Activated T-cell treated with anti-CD3 and anti-CD28 coated beads, Interleukin-2, amount 50 U/mL, for 72 hours (primary cell): ENCODE measurements around the gene NHERF1. TPM values are rescaled to one million over a fixed set of nuclear protein-coding genes. Genes with fewer than 3 reads are reported as not detected.

ENCODE experiments used
- ATAC-seq, 2 donors: fragments of 150-1000 bp; cut with Tn5 transposase; replicated peaks in 1 of 2; 2 replicates each; pipeline ENCODE4 v1.10.0; 2021; ENCODE audit warnings: moderate library complexity in 2 of 2, mild to moderate bottlenecking in 1 of 2
- DNase-seq, 2 donors: peaks; one replicate each; pipeline ENCODE4 v3.0.0; 2021 to 2022; ENCODE audit warnings: mixed read lengths in 1 of 2
- H3K27ac Mint-ChIP-seq: one replicate; pipeline ENCODE4 v1.8.0; 2022; ENCODE audit warnings: mild to moderate bottlenecking, moderate library complexity, mixed read lengths
- H3K27me3 Mint-ChIP-seq: one replicate; pipeline ENCODE4 v1.8.0; 2022; ENCODE audit warnings: low read depth, mixed read lengths
- H3K36me3 Mint-ChIP-seq, 2 donors: one replicate each; pipeline ENCODE4 v1.8.0; 2022; ENCODE audit warnings: mixed read lengths in 2 of 2, mild to moderate bottlenecking in 1 of 2; ENCODE audit not compliant: insufficient read depth in 2 of 2
- H3K4me1 Mint-ChIP-seq: one replicate; pipeline ENCODE4 v1.8.0; 2022; ENCODE audit warnings: low read depth, mixed read lengths
- H3K4me3 Mint-ChIP-seq, 2 donors: one replicate each; pipeline ENCODE4 v1.8.0; 2022; ENCODE audit warnings: mild to moderate bottlenecking in 2 of 2, mixed read lengths in 2 of 2, moderate library complexity in 2 of 2
- H3K9me3 Mint-ChIP-seq, 2 donors: one replicate each; pipeline ENCODE4 v1.8.0; 2022; ENCODE audit warnings: mixed read lengths in 2 of 2
- total RNA-seq, 2 donors: library from RNA; stranded (reverse); gene quantifications; one replicate each; pipeline ENCODE4 v1.2.3, GENCODE V29; 2022

Gene NHERF1
- total RNA-seq, 2 donors from 2014 or later = 78.8 to 81.2 TPM

DNA sequence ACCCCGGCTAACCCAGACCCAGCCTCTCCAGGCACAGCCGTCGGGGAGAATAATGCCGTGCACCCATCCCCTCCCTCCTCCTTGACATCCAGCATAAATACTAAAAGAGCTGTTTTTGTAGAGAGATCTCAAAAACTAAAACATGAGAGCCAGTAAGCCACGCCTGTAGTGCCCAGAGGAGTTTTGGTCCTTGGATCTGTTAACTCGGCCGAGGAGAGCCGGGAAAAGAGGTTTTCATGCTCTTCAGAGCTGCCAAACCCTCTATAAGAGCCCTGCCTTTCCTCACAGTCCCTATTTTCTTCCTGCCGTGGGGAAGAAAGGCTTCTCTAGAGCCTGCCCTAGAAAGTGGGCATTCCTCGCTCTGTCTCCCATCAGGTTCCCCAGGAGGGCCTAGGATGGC, 57.9 kb downstream of the NHERF1 start:
- Mint-ChIP-seq H3K4me3 (no peak overlapping the region), H3K4me1 (no peaks in the 10 kb centered on the region), H3K27ac (no peak overlapping the region), H3K9me3 (no peaks in the 10 kb centered on the region), H3K36me3 (peaks cover 0 to 3% of the 10 kb centered on the region in 2 donors), H3K27me3 (no peaks in the 10 kb centered on the region)
- DNase-seq (no peak), ATAC-seq (no peak)

DNA sequence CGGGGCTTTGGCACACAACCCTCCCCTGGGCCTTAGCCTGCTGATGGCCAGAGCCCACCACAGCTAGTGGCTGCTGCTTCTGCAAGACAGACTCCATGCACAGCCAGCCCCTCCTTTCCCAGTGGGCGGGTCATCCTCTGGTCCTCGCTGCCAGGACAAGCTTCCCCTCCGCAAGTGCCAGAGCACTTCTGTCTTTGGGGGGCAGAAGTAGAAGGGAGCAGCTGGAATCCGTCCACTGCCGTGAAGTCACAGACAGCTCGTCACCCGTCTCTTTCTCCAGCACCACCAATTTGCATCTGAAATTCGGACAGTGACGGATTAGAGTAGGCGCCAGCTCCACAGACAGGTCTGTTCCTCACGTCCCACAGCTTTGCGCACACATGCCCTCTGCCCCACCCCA, 59.0 kb downstream of the NHERF1 start:
- Mint-ChIP-seq H3K9me3 (no peaks in the 10 kb centered on the region), H3K4me1 (no peaks in the 10 kb centered on the region), H3K4me3 (no peak overlapping the region), H3K36me3 (peaks cover 0 to 3% of the 10 kb centered on the region in 2 donors), H3K27ac (no peak overlapping the region), H3K27me3 (no peaks in the 10 kb centered on the region)
- DNase-seq = no peak
- no peak for ATAC-seq

DNA sequence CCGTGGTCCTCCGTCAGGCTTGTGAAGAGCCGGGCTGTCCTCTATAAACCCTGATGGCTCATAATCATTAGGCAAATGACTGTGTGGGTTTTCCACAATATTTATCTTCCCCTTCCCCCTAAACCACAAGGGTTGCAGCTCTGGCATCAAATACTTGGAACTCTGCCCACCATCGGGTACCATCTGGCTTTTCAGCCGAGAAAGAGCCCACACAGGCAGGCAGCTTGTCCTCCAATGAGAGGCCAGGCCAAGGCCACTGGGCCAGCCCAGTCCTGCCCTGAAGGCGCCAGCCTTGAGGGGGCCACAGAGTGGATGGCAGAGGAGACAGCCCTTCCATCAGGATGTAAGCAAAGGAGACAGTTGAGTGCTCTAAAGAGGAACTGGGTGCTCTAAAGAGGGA, 59.5 kb downstream of the NHERF1 start:
- Mint-ChIP-seq H3K36me3 (peaks cover 0 to 3% of the 10 kb centered on the region in 2 donors), H3K27ac (no peak overlapping the region), H3K9me3 (no peaks in the 10 kb centered on the region), H3K4me1 (no peaks in the 10 kb centered on the region), H3K4me3 (no peak overlapping the region), H3K27me3 (no peaks in the 10 kb centered on the region)
- no peak for ATAC-seq
- DNase-seq = no peak

DNA sequence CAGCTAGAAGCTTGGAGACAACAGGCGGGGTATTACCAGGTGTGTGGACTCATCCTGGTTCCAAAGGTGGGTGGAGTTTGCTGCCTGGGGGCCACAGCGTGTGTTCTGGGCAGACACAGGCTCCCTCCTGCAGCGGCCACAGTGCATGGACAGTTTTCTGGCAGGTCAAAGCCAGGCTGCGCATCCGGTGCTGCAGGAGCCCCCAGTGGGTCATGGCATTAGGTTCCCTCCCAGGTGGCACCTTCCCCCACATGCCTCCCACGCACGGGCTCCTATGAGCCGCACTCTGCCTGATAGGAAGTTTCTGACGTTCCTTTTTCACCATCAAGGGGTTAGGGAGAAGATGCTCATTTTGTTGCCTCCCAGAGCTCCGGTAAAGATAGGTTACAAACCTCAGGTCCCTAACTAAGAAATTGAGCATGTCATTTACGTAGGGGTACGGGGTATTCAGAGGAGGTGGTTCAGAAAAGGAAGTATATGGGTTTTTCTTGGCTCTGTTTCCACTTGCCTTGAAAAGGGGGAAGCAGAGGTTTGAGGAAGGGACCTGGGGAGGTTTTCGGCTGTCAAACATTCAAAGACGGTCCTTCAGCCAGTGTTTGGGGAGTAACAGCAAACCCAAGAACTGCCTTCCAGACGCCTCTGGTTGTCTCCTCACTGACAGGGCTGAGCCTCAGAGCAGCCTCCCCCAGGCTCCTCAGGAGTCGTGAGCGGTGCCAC, 60.4 kb downstream of the NHERF1 start:
- Mint-ChIP-seq H3K36me3 (peaks cover 0 to 3% of the 10 kb centered on the region in 2 donors), H3K27me3 (no peaks in the 10 kb centered on the region), H3K9me3 (no peaks in the 10 kb centered on the region), H3K4me1 (no peaks in the 10 kb centered on the region), H3K4me3 (no peak overlapping the region), H3K27ac (no peak overlapping the region)
- ATAC-seq (no peak), DNase-seq (no peak)

DNA sequence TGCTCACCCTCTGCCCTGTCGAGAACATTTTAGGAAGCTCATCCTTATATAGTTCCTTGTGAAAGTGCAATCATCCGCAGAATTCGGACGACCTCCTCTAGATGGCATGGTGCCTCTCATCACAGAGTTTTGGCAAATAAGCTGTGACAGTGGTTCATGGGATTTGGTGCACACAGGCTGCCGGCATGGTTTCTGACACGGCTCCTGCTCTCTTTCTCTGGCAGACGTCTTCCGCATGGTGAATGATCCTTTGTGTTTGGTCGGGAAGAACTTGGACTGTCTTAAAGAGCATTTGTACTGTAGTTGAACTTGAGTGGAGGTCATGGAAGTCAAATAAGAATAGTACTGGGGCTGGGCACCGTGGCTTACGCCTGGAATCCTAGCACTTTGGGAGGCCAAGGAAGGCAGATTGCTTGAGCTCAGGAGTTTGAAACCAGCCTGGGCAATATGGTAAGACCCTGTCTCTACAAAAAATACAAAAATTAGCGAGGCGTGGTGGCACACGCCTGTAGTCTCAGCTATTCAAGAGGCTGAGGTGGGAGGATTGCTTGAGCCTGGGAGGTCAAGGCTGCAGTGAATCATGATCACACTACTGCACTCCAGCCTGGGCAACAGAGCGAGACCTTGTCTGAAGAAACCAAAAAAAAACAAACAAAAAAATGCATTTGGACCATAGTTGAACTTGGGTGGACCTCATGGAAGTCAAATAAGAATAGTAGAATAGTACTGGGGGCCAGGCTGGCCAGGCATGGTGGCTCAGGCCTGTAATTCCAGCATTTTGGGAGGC, 62.5 kb downstream of the NHERF1 start:
- H3K27ac Mint-ChIP-seq = no peak overlapping the region
- H3K4me3 Mint-ChIP-seq = no peak overlapping the region
- no peak for DNase-seq
- no peaks in the 10 kb centered on the region for H3K27me3 Mint-ChIP-seq
- no peaks in the 10 kb centered on the region for H3K9me3 Mint-ChIP-seq
- H3K4me1 Mint-ChIP-seq = no peaks in the 10 kb centered on the region
- no peak for ATAC-seq
- H3K36me3 Mint-ChIP-seq = peaks cover 0 to 2% of the 10 kb centered on the region in 2 donors

DNA sequence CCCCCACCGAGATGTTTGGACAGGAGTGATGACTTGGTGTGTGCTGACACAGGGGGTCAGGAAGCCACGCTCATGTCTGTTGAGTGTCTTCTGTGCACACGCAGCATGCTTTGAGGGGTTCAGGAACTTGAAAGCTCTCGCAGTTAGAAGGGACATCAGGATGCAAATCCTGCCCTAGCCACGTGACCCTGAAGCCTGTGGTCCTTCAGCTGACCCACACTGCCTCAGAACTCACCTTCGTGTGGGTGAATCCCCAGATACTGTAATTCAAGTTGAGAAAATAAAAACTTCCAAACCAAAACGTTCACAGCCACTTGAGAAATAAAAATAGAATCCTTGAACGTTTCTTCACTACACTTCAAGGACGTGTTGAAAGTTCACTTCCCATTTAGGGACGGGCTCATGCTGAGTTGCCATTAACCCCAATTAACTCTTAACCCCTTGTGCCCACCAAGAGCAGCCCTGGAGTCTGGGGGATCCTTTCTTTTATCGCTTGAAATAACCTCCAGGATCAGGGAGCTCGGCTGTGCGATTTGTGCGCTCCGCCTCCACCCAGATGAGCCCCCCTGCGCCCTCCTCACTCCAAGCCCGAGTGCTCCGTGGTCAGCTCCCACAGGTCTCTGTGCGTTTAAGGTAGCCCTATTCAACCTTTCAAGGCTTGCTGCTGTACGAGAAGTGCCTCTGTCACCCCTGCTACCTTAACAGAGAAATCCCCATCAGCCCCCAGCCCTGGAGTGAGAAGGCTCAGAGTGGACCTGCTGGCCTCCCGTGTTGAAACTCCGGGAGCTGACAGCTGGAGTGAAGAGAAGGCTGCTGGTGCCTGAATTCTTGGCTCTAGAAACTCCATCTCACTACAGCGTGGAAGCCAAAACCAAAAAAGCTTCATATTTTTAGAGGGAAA, 63.9 kb downstream of the NHERF1 start:
- ATAC-seq = no peak
- DNase-seq = no peak
- no peaks in the 10 kb centered on the region for H3K9me3 Mint-ChIP-seq

DNA sequence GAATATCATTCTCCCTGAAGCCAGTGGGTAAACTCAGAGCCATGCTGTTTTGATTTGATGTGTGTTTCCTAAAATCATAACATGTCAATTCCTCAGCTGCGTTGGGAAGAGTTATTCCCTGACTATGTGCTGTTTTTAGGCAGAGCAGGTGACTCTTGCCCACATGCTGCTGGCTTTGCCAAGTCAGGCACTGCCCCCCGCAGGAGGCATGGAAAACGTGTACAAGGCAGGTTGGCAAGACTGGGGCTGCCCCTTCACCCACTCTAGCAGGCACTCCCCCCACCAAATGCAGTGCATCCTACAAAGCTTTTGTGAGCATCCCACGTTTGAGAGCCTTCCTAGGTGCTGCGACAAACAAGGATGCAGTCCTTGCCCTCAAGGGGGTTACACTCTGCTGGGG, 66.0 kb downstream of the NHERF1 start:
- H3K27me3 Mint-ChIP-seq = no peaks in the 10 kb centered on the region
- peaks cover 0 to 2% of the 10 kb centered on the region in 2 donors for H3K36me3 Mint-ChIP-seq

More for the DNA sequence above, 63.9 kb downstream of the NHERF1 start:
- no peak overlapping the region for H3K4me3 Mint-ChIP-seq
- peaks cover 0 to 2% of the 10 kb centered on the region in 2 donors for H3K36me3 Mint-ChIP-seq
- no peaks in the 10 kb centered on the region for H3K27me3 Mint-ChIP-seq
- H3K4me1 Mint-ChIP-seq = no peaks in the 10 kb centered on the region
- H3K27ac Mint-ChIP-seq = no peak overlapping the region

DNA sequence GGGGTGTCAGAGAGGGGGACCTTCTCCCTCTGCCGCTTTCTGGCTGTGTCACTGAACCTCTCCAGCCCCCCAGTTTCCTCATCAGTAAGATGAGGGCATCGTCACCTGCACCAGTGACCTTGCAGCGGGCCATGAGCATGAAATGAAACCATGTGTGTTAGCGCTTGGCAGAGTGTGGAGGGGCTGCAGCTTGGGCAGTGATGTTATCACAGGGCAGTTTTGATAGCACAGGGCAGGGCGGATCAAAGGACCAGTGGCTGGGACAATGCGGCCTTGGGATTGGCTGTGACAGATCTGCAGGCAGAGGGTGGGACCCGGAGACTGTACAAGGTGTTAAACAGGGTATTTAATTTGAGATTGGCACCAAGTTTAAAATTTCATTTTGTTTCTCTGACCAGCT, 66.6 kb downstream of the NHERF1 start:
- ATAC-seq = no peak
- Mint-ChIP-seq H3K36me3 (peaks cover 0 to under 1% of the 10 kb centered on the region in 2 donors), H3K27me3 (no peaks in the 10 kb centered on the region), H3K4me1 (no peaks in the 10 kb centered on the region), H3K27ac (no peak overlapping the region), H3K9me3 (no peaks in the 10 kb centered on the region), H3K4me3 (no peak overlapping the region)
- DNase-seq = no peak

More for the DNA sequence above, 66.0 kb downstream of the NHERF1 start:
- Mint-ChIP-seq H3K4me1 (no peaks in the 10 kb centered on the region), H3K27ac (no peak overlapping the region), H3K4me3 (no peak overlapping the region), H3K9me3 (no peaks in the 10 kb centered on the region)
- DNase-seq = no peak
- no peak for ATAC-seq

DNA sequence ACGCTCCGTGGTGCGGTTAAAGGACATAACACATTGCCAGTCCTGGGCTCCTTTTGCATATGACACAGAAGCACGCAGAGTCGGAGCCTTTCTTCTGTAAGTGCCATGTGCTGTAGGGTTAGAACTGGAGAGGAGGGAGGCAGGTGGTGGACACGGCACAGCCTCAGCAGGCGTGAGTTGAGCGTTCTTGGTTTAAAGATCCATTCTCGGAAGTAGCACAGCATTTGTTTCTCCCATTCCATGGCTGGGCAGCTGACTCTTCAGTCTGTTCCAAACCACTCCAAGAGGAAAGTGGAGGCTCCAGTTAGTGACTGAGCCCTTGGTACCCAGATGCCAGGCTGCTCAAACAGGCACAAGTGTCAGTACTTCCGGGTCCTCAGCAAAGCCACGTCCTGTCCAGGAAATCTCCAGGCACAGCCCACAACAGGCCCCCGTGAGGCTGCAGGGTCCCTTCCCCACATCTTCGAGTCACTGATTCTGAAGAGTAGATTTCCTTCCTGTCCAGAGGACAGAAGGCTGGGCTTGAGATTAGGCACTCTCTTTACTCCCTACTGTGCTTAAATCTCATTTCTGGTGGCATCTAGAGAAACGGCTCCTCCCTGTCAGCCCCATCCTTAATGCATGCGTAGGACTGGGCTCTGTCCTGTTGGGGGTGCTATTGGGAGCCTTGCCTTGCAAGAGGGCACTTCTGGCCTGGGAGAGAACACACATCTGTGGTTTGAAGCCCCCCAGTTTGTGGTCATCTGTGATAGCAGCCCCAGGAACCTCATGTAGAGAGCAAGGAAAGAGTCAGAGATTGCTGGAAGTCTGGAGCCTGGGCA, 67.3 kb downstream of the NHERF1 start:
- Mint-ChIP-seq H3K27me3 (no peaks in the 10 kb centered on the region), H3K4me1 (no peaks in the 10 kb centered on the region), H3K9me3 (no peaks in the 10 kb centered on the region), H3K36me3 (no peaks in the 10 kb centered on the region), H3K27ac (no peak overlapping the region), H3K4me3 (no peak overlapping the region)
- no peak for ATAC-seq
- DNase-seq = peak in 1 of 2 donors; percentile 3

DNA sequence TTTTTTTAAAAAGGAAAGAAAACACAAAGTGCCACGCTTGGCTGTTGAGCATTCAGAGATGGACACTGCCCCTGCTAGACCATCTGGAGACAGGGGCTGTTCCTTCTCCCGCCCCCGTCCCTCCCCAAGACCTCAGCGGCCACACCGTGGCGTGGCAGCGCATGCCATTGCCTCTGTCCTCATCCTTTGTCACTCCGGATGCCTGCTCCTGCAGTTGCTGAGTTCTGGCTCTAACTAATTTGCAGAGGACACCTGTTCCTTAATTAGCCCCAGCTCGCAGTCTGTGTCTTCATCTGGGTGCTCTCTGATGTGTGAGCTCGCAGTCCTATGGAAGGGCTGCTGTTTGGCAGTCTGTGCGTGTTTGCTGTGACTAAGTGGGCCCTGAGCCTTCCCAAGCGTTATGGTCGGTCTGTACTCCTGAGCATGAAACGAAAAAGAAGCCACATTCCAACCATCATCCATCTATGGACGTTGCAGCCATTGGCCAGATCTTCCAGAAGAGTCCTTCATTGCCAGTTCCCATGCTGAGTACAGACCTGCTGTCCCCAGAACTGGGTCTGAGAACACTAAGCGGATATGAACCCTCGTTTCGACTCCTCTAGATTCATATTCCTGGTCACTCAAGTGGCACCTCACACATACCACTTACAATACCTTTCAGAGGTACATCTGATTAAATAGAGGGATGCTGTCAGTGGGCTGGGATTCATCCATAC, 68.6 kb downstream of the NHERF1 start:
- Mint-ChIP-seq H3K36me3 (no peaks in the 10 kb centered on the region), H3K4me1 (no peaks in the 10 kb centered on the region), H3K9me3 (no peaks in the 10 kb centered on the region), H3K4me3 (no peak overlapping the region), H3K27me3 (no peaks in the 10 kb centered on the region), H3K27ac (no peak overlapping the region)
- ATAC-seq (no peak), DNase-seq (no peak)

DNA sequence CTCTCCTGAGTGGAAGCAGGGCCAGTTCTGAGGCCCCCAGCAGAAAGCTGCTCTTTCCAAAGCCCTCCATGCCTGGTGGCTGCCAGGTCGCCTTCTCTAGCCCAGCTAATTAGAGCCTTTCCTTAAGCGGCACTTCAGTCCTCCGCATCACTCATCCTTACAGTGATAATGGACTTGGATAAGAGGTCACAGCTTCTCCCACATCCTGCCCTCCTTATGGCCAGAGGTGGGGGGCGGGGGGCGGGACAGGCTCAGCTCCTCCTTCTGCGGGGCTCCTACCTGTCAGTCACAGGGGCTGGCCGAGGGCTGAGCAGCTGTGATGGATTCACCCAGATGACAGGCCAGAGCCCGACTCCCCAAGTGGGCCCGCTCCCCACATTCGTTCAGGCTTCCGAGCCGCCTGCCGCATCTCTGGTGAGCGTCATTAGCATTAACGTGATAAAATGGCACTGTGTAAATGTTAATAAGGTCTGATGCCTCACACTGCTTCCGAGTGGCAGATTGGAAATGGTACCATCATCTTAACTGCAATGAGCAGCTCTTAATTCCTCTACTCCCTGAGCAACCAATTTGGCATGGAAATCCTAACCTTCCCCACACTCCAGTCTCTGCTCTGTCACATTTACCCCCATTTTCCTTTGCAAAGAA, 70.0 kb downstream of the NHERF1 start:
- no peaks in the 10 kb centered on the region for H3K27me3 Mint-ChIP-seq
- no peak overlapping the region for H3K27ac Mint-ChIP-seq
- no peaks in the 10 kb centered on the region for H3K36me3 Mint-ChIP-seq
- no peak overlapping the region for H3K4me3 Mint-ChIP-seq
- DNase-seq = no peak
- H3K4me1 Mint-ChIP-seq = no peaks in the 10 kb centered on the region
- ATAC-seq = no peak
- no peaks in the 10 kb centered on the region for H3K9me3 Mint-ChIP-seq
